NCI-H2107 treated with DMSO at 0.1 percent for 48 hours (cell line): ENCODE measurements around the gene DPP6.

Experiments used
- DNase-seq: peaks from one replicate; lab custom pipeline; 2025; ENCODE audit not compliant: unreplicated experiment; lab: John Stamatoyannopoulos, UW

The DPP6 gene

DNA sequence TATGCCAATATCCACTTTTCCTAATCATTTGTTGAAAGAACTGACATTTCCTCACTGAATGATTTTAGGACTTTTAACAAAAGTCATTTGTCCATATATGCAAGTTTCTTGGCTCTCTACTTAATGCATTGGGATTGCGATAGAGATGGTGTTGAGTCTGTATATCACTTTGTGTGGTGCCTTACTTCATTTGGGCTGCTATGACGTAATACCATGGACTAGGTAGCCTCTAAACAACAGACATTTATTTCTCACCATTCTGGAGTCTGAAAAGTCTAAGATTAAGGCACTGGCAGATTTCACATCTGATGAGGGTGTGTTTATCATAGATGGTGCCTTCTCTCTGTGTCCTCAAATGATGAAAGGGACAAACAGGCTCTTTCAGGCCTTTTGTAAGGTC is 342.6 kb downstream of the DPP6 start:
- no peak for DNase-seq

DNA sequence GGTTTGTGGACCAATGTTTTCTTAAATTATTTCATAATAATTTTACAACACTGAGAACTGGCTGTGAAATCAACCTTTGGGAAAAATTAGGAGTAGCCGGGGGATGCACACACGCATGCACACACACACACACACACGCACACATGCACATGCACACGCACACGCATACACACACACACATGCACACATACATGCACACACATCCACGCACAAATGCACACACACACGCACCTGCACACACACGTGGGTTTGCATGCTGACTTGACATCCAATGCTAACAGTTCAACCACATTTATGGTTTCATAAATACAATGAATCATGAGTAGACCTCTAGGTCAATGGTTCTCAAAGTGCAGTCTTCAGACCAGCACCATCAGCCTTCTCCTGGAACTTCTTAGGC is 354.1 kb downstream of the DPP6 start:
- DNase-seq: no peak

DNA sequence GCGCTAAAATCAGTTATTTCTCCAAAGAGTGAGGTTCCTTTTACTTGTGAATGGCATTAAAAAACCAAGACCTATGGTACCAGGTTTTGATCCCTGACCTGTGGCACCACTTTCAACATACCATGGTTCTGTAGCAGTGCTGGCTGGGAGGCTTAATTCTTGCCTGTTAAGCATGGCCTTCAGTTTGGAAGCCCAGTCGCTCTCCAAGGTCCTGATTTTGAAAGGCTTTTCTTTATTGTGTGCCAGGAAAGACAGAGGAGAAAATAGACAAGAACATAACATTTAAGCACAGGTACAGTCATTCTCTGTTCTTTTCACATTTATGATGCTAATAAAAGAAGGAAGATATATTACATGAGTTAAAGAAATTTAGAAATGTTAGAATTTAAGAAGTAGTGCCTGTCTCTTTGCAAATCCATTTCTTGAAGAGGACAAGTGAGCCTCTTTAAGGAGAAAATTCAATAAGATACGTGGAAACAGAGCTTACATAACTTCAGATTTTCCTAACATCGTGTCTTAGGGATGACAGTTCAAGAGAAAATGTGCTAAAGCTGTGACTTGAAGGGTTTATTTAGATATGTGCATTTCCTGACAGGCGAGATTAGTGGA is 357.6 kb downstream of the DPP6 start:
- DNase-seq: no peak

DNA sequence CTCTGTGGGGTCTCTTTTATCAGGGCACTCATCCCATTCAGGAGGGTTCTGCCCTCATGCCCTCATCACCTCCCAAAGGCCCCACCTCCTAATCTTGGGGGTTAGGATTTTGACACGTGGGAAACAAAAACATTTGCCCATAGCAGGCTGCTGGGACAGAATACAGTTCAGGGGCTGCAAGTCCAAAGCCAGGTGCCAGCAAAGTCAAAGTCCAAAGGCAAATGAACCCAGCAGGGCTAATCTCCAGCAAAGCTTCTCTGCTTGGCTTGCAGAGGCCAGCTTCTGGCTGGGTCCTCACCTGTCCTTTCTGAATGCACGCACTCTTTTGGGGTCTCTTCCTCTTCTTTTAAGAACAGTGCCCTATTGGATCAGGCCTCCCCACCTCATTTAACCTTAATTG is 359.9 kb downstream of the DPP6 start:
- DNase-seq: no peak

DNA sequence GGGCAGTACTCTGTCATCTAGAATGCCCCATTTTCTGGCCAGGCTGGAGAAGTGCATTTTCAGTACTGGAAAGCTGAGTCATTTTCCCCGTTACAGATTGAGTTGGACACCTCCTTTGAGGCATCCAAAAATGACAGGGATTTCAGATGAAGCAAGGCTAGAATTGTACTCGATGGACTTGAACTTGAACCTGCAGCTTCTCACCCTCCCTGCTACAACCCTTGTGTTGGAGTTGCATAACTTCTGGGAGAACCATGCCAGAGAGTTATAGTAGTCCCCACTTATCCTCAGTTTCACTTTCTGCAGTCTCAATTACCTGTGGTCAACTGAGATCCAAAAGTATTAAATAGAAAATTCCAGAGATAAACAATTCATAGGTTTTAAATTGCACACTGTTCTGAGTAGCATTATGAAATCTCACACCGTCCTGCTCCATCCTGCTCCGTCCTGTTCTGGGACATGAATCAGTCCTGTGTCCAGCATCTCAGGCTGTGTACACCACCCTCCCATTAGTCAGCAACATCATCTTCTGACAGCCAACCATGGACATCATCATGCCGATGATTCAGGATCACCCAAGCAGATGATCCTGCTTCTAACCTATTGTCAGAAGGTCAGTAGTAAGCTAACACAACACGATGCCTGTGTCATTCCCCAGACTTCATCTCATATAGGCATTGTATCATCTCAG is 363.7 kb downstream of the DPP6 start:
- DNase-seq: no peak

DNA sequence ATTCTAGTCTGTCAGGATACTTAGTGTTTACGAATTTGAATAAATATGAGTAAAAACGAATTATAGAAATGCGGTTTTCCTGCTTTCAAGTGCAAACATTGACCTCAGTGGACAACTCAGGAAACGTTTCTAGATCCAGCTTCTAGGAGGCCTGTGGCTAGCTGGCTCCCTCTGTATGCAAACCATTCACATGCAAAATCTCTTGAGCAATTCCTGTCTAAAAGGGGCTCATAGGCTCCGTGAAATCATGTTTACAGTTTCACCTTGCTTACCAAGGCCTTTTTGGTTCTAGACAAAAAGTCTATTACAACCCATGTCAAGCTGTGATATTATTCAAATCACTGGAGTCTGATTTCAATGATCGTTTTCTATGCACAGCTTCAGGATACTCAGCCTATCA is 364.5 kb downstream of the DPP6 start:
- DNase-seq: peak; percentile 78

DNA sequence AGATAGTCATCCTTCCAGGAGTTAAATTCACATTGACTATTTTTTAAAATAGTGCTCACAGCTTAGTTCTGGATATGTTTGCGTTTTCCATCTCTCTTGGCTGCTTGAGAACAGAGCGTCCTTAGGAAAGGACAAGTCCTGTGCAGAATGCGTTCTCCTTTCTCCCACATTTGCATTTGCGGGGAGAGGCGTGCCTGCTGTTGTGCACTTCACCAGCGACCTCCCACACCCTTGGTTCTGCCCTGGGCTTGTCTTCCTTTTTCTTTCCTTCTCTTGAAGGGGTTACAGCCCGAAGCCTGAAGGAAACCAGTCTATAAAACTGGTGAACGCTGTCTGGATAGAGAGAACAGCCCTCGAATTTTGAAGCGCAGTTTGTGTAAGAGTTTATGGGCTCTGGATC is 367.1 kb downstream of the DPP6 start:
- DNase-seq: no peak

DNA sequence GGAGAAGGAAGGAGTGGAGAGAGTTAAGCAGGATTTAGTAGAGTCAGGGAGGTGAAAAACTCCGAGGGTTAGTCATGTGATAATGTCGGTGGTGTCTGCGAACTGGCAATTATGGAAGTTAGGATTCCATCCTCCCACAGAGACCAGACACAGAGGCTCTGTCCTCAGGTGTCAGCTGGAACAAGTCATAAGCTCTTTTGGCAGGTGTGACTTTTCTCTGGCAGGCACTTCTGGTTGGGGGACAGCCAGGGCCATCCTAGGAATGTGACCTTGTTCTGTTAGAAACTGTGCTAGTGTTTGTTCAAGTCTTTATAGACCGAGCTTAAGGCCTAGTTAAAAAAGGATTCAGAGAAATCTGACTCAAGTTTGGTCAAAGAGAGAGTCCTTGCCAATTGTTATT is 371.0 kb downstream of the DPP6 start:
- DNase-seq: peak; percentile 17

DNA sequence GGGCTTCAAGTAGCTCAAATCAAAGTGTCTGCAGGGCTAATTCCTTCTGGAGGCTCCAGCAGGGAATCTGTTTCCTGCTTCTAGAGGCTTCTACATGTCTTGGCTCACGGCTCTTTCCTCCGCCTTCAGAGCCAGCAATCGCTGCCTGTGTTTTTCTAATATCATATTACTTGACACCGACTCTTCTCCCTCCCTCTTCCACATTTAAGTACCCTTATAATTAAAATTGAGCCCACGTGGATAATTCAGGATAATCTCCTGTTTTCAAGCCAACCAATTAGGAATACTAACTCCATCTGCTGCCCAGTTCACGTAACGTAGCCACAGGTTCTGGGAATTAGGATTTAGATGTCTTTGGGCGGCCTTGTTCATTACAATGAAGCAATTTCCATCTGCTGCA is 372.2 kb downstream of the DPP6 start:
- peak; percentile 83 for DNase-seq

DNA sequence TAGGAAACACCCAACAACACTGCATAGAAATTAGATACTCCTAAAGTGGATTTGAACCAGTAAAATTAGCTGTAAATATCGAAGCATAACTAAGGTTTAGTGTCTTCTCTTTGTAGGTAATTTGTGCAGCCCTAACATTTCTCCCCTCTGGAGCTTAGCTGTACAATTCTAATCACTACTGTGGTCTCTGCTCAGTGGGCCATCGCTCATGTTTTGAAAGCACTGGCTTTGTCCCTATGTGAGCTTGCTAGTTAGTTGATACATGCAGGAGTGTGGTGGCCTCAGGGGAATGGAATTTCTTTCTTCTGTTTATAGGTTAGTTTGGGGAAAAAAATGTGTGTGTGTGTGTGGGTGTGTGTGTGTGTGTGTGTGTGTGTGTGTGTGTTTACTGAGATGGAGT is 373.1 kb downstream of the DPP6 start:
- peak; percentile 55 for DNase-seq

DNA sequence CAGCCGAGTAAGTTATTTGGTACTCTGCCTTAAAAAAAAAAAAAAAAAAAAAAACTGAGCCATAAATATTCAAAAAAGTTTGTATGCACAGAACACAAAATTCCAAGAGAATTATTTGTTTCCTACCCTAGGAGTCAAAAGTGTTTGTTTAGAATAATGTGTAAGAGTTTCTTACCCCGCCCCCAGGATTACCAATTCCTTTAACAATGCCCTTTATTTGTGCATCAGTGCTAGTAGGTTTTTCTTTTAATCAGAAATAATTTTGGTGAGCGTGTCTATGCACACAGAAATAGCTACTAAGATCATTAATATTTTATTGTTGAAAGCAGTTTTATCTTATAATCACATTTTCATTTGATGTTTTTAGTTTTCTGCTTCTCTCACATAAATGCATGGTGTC is 374.6 kb downstream of the DPP6 start:
- no peak for DNase-seq

DNA sequence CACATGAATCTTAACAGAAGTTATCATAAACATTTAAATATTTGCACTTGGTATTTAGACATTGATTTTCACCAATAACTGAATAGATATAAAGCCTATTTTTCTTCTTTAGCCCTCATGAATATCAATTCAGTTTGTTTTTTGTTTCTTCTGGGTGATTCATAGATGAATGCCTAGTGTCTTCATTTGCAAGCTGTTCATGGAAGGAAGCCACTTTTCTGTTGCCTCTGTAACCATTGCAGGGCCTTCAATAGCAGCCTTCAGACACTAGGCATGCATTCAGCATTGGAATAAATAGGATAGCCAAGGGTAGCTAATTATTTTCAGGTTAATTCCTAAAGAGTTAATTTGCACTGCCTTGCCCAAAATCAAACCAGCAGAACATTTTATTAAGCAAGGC is 375.3 kb downstream of the DPP6 start:
- DNase-seq: no peak

DNA sequence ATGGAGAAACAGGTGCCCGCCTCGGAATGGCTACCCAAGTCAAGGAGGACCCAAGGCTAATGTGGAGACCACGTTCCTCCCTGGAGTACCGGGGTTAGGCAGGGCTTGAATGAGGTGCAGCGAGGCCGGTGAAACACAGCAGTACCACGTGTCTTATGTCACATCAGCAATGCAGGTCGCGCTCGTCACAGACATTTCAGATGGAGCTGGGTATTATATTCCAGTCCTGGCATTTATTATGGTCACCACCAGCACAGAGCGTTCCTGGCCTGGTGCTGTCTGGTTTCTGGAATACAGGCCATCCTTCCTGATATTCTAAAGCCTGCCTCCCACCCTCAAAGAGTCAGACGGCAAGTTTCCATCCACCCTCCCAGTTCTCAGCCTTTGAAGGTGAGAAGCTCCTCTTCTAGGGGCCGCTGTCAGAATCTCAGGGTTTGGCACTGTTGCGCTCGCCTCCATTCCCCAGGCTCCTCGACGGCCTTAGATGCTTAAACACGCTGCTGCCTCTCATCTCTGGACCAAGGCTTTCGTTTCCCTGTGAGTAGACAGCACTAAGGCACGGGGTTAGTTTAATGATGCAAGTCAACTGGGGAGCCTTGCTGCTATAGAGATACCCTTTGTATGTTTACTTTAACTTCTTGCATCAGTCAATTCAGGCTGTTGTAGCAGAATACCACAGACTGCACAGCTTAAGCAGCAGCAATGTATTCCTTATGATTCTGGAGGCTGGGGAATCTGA is 377.6 kb downstream of the DPP6 start:
- no peak for DNase-seq

DNA sequence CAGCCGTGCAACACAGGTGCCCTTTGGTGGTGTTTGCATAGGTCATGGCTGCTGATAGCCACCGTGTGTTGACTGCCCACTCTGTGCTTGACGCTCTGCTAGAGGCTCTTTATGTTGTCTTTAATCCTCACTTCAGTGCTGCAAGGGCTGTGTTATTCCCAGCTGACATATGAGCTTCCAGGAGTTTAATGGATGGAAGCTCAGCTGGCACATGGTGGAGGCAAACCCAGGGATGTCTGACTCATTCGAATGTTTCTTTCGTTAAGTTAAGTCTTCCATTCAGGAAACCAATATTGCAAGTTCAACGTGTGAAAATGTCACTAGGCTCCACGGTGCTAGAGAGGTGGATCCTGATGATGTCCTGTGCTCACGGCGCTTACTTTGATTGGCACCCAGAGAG is 378.4 kb downstream of the DPP6 start:
- DNase-seq: no peak

DNA sequence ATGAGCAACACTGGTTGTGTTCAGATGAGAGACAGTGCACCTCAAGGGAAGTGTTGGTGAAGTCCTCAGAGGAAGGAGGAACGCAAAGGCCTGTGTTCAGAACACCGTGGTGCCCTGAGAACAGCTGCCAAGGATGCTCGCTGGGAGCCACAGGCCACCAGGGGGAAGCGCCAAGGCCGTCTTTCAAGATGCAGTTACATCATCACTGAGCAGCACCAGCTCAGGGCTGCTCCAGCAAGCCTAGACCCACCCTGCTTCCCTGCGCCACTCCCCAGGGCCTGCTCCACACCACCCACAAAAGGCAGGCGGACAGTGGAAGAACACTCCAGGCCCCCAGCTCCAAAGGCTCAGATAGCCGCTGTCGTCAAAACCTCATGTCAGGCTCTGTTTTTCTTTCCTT is 378.8 kb downstream of the DPP6 start:
- DNase-seq: no peak

DNA sequence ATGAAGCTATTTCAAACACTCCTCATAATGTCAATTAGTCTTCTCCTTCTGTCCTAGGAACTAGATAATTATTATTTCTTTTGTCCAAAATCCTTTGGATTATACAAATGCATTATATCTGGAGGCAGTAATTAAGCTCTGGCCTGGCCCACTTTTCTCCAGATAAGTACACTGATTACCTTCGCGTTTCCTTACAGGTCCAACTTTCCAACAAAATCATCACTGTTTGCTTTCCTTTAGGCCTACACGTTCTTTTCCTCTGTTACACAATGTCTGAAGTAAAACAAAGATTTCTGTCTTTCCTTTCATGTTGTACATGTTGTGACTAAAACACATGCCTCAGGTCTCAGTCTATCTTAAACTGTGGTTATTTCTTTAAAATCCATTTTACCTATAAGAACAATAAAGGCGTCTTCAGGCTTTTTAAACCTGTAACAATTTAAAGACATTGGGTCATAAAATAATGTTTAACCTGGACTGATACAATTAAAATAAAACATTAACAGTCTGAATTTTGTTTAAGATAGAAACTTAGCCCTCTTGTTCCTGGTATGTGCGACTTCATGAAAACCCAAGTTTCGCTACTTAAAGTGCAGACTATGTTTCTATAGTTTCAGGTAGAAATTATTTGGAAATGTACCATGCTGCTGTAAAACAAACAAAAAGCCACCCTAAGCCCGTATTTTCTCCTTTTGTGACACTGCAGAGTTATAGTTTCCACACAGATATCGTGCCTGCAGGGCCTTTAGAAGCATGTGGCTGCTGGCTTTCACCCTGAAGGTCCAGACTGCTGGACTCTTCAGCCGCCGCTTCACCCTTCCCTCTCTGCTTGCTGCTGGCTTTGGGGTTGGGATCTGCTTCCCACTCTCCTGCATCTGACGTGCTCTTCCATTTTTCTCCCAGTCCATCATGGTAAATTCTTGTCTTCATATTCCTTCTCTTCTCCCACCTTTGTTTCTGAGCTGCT is 381.7 kb downstream of the DPP6 start:
- no peak for DNase-seq

DNA sequence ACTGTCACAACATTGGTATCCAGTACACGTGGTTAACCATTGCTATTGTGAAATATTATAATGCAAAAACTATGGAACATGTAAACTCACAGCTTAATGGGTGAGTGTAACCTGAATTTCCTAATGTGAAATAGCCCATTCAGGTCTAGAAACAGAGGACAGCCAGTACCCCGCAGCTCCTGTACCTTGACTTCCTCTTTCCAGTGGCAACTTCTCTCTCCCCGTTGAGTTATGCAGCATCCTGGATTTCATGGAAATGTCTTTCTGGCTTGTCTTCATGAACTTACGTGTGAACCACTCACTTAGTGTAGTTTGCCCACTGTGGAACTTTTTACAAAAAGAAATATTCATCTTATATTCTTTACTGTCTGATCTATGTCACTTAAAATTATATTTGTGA is 384.4 kb downstream of the DPP6 start:
- no peak for DNase-seq

DNA sequence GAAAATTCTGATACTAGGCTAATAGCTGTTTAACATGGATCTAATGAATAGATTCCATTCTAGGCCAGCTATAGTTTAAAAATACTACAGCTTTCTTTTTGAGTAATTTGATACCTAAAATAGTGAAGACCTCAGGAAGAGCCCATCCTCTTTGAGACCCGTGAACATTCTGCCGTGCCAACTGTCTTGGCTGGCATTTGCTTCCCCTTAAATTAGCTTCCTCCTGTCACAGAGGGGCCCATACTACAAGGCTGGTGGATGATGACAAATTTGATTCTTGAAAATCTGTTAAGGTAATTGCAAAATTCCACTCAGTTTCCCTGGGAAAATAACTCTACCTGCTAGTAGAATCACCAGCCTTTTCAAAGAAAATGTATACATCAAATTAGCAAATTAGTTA is 385.0 kb downstream of the DPP6 start:
- DNase-seq: no peak

DNA sequence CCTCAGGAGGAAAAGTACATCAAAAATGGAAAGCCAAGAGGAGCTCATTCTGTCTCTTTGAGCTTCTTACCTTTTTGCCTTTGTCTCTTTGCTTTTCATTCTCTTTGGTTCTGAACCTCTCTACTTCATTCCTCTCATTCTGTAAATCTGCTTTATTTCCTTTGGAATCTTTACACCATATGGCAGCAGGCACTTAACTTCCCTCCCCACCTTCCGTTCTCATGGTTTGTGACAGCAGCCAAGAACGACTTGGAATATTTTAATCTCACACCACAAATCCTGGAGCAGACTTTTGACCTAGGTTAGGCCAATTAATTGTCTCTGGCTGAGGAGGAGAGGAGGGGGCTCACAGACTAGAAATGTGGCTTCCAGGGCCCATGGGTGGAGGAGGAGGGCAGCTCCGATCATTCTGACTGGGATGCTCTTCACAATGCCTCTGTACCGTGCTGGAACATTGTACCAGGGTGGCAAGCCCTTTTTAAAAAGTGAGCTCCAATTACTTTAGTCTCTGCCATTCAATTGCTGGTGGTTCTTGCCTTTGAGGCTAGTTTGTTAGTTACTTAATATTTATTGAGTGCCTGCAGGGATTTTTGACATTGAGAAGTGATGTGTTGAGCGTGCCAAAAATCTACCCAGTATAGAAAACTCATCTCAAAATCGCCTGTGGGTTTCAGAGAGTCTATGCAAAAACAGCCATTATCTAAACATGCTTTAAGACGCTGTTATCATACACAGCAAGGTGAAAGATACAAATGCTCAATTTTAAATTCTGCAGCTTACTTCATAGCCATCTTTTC is 386.6 kb downstream of the DPP6 start:
- DNase-seq: no peak

DNA sequence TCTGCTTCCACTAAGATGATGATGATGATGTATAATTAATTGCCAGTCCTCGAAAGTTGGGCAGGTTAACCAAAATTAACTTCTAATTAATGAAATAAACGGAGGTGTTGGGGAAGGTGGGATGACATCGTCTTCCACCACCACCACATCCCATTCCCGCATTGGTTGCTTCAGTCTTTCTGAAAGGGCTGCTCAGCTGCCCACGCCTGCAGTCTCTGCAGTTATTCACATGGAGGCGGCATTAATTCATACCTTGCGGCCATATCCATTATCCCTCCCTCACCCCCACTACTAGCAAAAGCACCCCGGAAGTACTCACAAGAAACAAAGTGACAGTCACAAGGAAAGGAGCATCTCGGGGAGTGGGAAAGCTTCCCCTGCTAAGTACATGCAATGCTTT is 387.9 kb downstream of the DPP6 start:
- no peak for DNase-seq

DNA sequence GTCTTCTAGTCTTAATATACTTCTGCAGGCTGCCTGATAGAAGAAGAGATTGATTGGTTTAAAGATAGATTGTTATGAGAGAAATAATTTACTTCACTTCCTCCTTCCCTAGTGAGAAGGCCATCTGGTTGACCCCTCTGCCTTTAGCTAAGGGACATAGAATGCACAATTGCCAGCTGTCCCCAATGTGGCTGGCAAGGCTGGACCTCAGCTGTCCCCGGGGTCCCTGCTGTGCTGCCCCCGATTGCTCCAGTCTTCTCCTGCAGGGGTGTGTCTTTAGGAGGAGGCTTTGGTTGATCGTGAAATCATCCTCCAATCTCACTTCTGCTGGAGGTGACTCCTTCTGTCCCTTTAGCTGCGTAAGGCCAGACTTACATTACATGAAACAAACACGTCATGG is 388.5 kb downstream of the DPP6 start:
- DNase-seq: no peak
